ENCODE results near the gene SMIM43.

DNA sequence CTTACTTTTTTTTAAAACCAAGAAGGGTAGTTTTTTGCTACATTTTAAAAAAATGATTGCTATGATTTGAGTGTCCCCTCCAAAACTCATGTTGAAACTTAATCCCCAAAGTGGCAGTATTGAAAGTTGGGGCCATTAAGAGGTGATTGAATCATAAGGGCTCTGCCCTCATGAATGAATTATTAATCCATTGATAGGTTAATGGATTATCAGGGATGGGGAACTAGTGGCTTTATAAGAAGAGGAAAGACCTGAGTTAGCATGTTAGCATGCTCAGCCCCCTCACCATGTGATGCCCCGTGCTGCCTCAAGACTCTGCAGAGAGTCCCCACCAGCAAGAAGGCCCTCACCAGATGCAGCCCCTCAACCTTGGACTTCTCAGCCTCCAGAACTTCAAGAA is 31.0 kb downstream of the SMIM43 start:
- TF ChIP-seq CTCF (conservative IDR thresholded peaks at IDR 0.05; ENCODE audit: low read length): no peak
- TF ChIP-seq EZH2phosphoT487 (IDR thresholded peaks at IDR 0.05; ENCODE audit: borderline replicate concordance): no peak

All from Loucy (cell line).